Fibroblast of skin of right quadriceps (primary cell): ENCODE measurements around the gene PARD3.
A peak's percentile ranks its signal among the peaks of the same experiment; 100 is the strongest.

ENCODE experiments used
- DNase-seq: peaks from one replicate; pipeline ENCODE4 v3.0.0-alpha.2; 2013

Gene PARD3

GRCh38 chr10:34644224-34644623, 170.9 kb downstream of the PARD3 start:
- no peak for DNase-seq

DNA sequence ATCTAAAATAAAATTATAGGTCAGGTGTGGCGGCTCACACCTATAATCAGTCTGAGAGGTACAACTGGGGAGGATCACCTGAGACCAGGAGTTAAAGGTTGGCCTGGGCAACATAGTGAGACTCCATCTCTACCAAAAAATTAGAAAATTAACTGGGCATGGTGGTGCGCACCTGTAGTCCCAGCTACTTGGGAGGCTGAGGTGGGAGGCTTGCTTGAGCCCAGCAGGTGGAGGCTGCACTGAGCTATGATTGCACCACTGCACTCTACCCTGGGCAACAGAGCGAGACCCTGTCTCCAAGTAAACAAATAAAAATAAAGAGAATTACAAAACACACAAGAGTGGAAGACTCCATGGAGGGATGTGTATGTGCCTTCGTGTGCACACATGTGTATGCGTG, 171.5 kb downstream of the PARD3 start:
- DNase-seq, result no peak

GRCh38 chr10:34641913-34642558, 173.1 kb downstream of the PARD3 start:
- DNase-seq, result no peak

DNA sequence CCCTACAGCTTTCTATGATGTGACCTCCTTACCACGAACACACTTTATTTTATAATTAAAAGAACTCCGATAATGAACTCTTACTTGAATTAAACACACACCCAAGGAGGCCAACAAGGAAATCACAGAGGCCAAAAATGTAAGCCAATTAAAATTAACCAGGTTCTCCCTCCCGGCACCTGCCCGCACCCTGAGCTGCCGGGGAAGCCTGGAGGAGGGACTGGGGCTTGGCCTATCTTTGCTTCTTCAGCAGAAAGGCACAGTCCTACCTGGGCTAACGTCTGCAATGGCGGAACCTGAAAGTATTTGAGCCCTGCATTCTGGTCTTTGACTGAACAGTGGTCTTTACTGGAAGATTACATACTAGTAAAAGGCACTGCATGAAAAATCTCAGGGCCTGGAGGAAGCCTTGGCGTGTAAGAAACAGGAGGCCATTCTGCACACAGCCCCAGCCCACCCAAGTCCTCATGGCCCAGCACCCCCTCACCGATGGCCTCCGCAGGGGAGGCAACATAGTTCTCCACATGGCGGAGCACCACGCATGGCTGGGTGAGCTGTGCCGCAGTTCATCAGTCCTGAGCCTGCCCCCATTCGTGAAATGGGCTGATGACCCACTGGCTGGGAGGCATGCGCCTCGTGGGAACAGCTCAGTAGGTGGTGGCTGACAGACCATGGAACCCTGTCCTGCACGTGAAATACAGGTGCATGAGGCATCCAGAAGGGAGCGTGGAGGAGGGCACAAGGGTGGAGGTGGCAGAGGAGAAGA, 173.8 kb downstream of the PARD3 start:
- DNase-seq, result no peak

DNA sequence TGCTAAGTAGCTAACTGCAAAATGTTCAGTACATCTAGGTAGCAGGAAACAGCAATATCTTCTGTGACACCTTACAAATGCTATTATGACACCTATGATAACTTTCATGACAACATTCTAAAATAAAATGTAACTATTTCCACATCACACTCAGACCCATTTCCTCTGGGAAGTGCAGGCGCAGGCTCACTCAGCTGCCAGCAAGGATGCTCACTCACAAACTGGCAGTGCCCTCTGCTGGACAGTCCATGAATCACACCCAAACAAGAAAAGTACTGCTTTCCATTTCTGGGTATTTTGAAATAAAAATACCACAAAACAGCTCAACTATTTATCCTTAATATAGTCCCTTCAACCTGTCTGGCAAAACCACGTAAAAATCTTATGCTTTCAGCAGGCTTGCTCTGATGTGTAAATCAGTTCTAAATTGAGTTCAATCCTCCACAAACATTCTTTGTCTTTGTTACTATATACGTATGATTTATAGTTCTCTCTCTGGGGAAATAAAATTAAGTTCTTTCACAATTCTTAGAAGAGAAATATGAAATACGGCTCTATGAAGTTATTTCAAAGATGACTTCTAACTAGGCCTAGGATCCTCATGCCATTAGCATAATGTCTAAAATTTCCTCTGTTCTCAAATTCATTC, 176.6 kb downstream of the PARD3 start:
- DNase-seq, result peak; percentile 85

GRCh38 chr10:34637418-34637911, 177.6 kb downstream of the PARD3 start:
- peak; percentile 37 for DNase-seq

GRCh38 chr10:34635111-34635510, 180.0 kb downstream of the PARD3 start:
- DNase-seq, result no peak

DNA sequence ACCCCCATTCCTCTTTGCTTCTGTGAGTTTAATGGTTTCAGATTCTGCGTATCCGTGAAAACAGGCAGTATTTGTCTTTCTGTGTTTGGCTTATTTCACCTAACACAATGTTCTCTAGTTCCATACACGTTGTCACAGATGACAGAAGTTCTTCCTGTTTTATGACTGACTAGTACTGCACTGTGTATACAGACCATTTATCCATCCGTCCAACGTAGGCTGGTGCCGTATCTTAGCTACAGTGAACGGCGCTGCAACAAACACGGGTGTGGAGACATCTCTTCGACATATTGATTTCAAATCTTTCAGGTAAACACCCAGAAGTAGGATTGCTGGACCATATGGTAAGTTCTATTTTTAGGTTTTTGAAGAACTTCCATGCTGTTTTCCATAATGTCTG, 181.7 kb downstream of the PARD3 start:
- DNase-seq, result no peak

DNA sequence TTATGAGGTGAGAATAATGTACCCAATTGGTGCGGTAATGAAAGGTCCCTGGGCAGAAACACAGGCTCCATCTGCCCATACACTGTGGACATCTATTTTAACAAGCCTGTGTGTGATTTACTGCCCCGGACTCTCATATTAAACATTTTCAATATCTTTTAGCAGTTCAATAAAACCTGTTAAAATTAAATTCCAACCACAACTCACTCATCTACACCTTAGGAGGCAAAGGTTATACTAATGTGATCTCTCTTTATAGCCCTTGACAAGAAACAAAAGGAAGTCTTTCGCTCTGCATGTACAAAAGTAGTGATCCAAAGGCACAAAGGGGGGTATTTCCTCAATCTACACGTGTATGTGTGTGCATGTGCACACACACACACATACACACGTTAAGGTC, 186.0 kb downstream of the PARD3 start:
- no peak for DNase-seq

- no peak for DNase-seq
These were observed 186.8 kb downstream of the PARD3 start for GRCh38 chr10:34628174-34628796.

DNA sequence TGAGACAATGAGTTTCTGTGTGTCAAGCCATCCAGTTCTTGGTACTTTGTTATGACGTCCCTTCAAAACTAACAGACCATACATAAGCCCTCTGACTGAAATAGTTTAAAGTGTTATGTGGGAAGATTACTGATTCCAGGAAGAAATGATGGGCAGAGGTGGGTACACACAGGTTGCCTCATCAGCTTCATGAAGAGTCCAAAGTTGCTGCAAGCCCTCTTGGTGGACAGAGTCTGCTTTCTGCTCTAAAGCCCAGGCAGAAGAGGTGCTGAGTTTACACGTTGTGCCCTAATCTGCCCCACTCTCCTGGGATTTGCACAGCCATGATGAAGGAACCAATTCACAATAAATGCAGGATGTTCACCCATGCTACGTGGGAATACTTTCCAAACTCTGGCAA, 187.4 kb downstream of the PARD3 start:
- DNase-seq, result no peak

DNA sequence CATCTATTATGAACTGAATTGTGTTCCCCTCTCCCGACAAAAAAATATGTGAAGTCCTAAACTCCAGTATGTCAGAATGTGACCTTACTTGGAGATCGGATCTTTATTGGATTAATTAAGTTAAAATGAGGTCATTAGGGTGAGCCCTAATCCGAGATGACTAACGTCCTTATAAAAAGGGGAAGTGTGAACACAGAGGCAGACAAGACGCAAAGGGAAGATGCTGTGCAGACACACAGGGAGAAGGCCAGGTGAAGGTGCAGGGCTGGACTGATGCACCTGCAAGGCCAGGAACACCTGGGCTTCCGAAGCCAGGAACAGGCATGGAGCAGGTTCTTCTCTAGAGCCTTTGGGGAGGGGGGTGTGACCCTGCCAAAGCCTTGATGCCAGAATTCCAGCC, 187.8 kb downstream of the PARD3 start:
- DNase-seq, result no peak

DNA sequence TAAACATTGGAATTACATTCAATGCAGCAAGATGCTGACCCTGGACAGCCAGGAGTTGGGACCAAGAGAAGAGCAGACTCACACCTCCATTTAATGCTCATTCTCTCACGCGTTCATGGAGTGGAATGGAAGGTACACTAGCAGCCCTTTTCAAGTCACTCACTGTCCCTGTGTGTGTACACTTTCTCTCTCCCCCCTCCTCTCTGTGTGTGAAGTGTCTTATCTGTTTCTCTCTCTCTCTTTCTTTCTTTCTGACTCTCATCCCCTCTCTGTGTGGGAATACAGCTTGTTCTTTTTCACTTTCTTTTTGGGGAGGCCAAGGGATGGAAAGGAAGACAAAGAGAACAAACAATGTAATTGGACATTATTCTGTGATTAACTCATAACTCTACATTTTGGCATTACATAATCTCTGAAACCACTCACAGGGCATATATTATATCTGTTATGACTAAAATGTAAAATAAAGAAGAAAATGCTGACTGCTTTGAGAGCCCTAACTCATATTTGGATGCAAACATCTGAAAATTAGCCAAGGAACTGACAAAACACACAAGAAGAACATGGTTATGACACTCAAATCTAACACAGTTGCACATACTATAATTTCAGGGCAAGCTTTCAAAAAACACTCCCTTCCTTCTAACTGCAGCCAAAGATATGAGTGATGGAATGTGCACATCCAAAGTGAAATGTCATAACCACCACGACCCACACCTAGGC, 188.8 kb downstream of the PARD3 start:
- peak; percentile 27 for DNase-seq

GRCh38 chr10:34624323-34625153, 190.6 kb downstream of the PARD3 start:
- DNase-seq, result no peak

DNA sequence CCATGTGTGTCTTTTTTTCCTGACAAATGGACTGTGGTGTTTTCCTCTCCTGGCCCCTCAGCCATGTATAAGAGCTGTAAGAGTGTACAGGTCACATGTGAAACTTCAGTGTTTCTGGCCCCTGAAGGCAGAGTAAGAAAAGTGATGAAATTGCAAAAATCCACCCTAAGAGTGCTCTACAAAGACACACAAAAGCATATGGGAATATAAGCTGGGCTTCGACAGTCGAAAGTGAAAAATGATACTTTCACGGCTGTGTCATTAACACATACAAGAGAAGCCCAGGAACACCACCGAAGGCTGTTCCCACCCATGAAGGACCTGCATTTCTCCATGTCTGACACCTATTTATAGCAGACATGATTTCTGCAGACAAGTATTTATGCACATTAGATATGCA, 192.2 kb downstream of the PARD3 start:
- no peak for DNase-seq

- no peak for DNase-seq
These were observed 196.5 kb downstream of the PARD3 start for GRCh38 chr10:34618611-34619010.

GRCh38 chr10:34615770-34616169, 199.3 kb downstream of the PARD3 start:
- DNase-seq, result peak; percentile 41

DNA sequence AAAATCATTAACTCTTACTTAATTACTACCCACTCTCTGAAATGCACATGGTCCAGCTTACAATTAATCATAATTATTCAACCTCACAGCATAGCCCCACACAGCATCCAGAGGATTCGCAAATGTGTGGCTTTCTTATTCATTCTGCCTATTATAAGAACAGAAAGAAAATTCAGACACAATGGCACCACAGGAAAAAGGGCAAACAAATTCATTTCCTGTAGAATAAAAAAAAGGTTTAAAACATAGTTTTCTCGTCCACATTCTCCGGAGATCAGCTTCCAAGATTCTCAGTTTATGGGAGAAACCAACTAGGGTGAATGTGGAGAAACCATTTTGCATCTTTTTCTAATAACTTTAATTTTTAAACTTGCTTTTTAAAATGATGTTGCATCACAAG, 201.6 kb downstream of the PARD3 start:
- DNase-seq, result no peak

- no peak for DNase-seq
These were observed 202.2 kb downstream of the PARD3 start for GRCh38 chr10:34612938-34613337.

GRCh38 chr10:34612446-34612845, 202.7 kb downstream of the PARD3 start:
- peak; percentile 13 for DNase-seq

- DNase-seq, result no peak
These were observed 205.7 kb downstream of the PARD3 start for GRCh38 chr10:34609287-34609940.
